Osteocyte (in vitro differentiated cells): ENCODE data around the gene OPCML. TPM values are rescaled to one million over a fixed set of nuclear protein-coding genes. Genes with fewer than 3 reads are reported as not detected.

Experiments used
- DNase-seq: peaks from one replicate; pipeline ENCODE4 v3.0.0; 2021; ENCODE audit warnings: mixed read lengths; ENCODE audit not compliant: unreplicated experiment; ENCODE audit errors: extremely low spot score
- H3K27ac Mint-ChIP-seq: one replicate; pipeline ENCODE4 v1.8.0; 2021; ENCODE audit warnings: mild to moderate bottlenecking, mixed read lengths; ENCODE audit not compliant: unreplicated experiment
- H3K27me3 Mint-ChIP-seq: one replicate; pipeline ENCODE4 v1.8.0; 2021; ENCODE audit warnings: mixed read lengths; ENCODE audit not compliant: unreplicated experiment
- H3K36me3 Mint-ChIP-seq: one replicate; pipeline ENCODE4 v1.8.0; 2021; ENCODE audit warnings: mixed read lengths; ENCODE audit not compliant: unreplicated experiment
- H3K4me1 Mint-ChIP-seq: one replicate; pipeline ENCODE4 v1.8.0; 2021; ENCODE audit warnings: mixed read lengths; ENCODE audit not compliant: unreplicated experiment
- H3K4me3 Mint-ChIP-seq: one replicate; pipeline ENCODE4 v1.8.0; 2021; ENCODE audit warnings: mild to moderate bottlenecking, moderate library complexity, mixed read lengths; ENCODE audit not compliant: unreplicated experiment
- H3K9me3 Mint-ChIP-seq: one replicate; pipeline ENCODE4 v1.8.0; 2021; ENCODE audit warnings: mixed read lengths; ENCODE audit not compliant: unreplicated experiment
- total RNA-seq: library from RNA; stranded (reverse); gene quantifications from 2 replicates; pipeline ENCODE4 v1.2.1, GENCODE V29; 2021
- TF ChIP-seq, protein P1 (sequence below): fragments of 200-600 bp; sonication (generic); IDR thresholded peaks from 2 replicates; pipeline ENCODE4 v1.5.0; 2021; ENCODE audit warnings: antibody characterized with exemption, mild to moderate bottlenecking, moderate library complexity

OPCML gene
- total RNA-seq, 1 donor from 2014 or later = 0.11 TPM

GRCh38 chr11:132444911-132445310, 1087.4 kb downstream of the OPCML start:
- Mint-ChIP-seq H3K27ac (no peak overlapping the region), H3K4me1 (peaks cover 3% of the 10 kb centered on the region), H3K27me3 (peaks cover 8% of the 10 kb centered on the region), H3K9me3 (no peaks in the 10 kb centered on the region), H3K36me3 (no peaks in the 10 kb centered on the region), H3K4me3 (no peak overlapping the region)
- DNase-seq = no peak
- TF ChIP-seq, protein P1, sequence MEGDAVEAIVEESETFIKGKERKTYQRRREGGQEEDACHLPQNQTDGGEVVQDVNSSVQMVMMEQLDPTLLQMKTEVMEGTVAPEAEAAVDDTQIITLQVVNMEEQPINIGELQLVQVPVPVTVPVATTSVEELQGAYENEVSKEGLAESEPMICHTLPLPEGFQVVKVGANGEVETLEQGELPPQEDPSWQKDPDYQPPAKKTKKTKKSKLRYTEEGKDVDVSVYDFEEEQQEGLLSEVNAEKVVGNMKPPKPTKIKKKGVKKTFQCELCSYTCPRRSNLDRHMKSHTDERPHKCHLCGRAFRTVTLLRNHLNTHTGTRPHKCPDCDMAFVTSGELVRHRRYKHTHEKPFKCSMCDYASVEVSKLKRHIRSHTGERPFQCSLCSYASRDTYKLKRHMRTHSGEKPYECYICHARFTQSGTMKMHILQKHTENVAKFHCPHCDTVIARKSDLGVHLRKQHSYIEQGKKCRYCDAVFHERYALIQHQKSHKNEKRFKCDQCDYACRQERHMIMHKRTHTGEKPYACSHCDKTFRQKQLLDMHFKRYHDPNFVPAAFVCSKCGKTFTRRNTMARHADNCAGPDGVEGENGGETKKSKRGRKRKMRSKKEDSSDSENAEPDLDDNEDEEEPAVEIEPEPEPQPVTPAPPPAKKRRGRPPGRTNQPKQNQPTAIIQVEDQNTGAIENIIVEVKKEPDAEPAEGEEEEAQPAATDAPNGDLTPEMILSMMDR = no peak

DNA sequence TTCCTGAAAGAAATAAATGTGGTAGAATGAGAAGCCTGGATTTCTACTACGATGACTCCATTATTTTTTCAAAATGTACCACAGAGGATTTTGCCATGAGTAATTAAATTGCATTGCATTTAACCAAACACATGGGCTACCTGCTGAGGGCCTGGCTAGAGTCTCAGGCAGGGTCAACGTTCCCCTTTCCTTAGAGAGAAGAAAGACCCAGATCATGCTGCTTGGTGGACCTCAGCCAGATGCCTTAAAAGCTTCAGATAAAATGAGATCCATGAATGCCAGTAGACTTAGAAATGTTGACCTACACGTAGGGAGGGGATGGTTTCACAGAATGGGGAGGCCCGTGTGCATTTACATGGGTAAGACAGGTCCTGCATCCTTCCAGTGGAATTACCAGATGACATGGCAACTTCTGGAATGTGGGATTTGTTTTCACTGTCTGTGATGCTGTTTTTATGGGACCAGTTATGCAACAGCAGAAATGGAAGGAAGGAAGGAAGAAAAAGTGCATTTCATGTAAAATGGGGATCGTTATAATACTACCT, 1092.5 kb downstream of the OPCML start:
- no peak overlapping the region for H3K4me3 Mint-ChIP-seq
- no peaks in the 10 kb centered on the region for H3K36me3 Mint-ChIP-seq
- H3K27ac Mint-ChIP-seq = no peak overlapping the region
- peaks cover 3% of the 10 kb centered on the region for H3K4me1 Mint-ChIP-seq
- TF ChIP-seq, protein P1 = no peak
- DNase-seq = no peak
- H3K27me3 Mint-ChIP-seq = peaks cover 16% of the 10 kb centered on the region
- H3K9me3 Mint-ChIP-seq = no peaks in the 10 kb centered on the region

DNA sequence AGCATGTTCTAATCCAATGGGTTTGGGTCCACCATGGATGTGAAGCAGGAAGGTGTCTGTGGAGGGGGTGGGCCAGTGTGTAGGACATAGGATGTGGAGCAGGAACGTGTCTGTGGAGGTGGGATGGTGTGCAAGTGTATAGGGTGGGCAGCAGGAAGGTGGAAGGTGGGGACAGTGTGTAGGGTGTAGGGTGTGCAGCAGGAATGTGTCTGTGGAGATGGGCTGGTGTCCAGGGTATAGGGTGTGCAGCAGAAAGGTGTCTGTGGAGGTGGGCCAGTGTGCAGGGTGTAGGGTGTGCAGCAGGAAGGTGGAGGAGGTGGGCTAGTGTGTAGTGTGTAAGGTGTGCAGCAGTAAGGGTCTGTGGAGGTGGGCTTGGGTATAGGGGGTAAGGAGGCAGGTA, 1093.9 kb downstream of the OPCML start:
- no peak for DNase-seq
- no peak overlapping the region for H3K4me3 Mint-ChIP-seq
- no peak overlapping the region for H3K27ac Mint-ChIP-seq
- peaks cover 3% of the 10 kb centered on the region for H3K4me1 Mint-ChIP-seq
- H3K36me3 Mint-ChIP-seq = no peaks in the 10 kb centered on the region
- TF ChIP-seq, protein P1 = no peak
- no peaks in the 10 kb centered on the region for H3K9me3 Mint-ChIP-seq
- peaks cover 16% of the 10 kb centered on the region for H3K27me3 Mint-ChIP-seq

GRCh38 chr11:132430429-132431062, 1101.8 kb downstream of the OPCML start:
- Mint-ChIP-seq H3K9me3 (no peaks in the 10 kb centered on the region), H3K27ac (no peak overlapping the region)

DNA sequence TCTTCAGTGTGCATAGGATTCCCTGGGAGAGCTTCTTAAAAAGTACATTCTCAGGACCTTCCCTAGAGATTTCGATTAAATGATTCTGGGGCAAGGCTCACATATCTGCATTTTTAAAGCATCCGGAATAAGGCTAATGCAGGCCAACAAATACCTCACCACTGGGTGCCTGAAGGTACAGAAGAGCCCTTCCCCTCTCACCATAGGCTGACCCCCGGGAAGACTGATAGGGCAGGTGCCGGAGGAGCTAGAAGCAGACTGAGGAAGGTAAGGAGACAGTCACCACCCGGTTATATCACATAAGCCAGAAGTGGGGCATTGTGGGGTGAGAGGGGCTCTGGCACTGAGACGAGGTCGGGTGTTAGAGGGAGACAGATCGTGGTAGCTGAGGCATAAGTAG, 1102.6 kb downstream of the OPCML start:
- H3K4me3 Mint-ChIP-seq = no peak overlapping the region
- no peak overlapping the region for H3K27ac Mint-ChIP-seq

More at GRCh38 chr11:132430429-132431062, 1101.8 kb downstream of the OPCML start:
- Mint-ChIP-seq H3K27me3 (peaks cover 7% of the 10 kb centered on the region), H3K4me1 (peaks cover 13% of the 10 kb centered on the region), H3K4me3 (no peak overlapping the region), H3K36me3 (no peaks in the 10 kb centered on the region)
- no peak for DNase-seq
- TF ChIP-seq, protein P1 = no peak

More for the DNA sequence above, 1102.6 kb downstream of the OPCML start:
- H3K36me3 Mint-ChIP-seq = no peaks in the 10 kb centered on the region
- H3K9me3 Mint-ChIP-seq = no peaks in the 10 kb centered on the region
- H3K4me1 Mint-ChIP-seq = peaks cover 14% of the 10 kb centered on the region
- TF ChIP-seq, protein P1 = no peak
- peaks cover 5% of the 10 kb centered on the region for H3K27me3 Mint-ChIP-seq
- no peak for DNase-seq
